Measurements from ENCODE around the gene MAP3K19.

MAP3K19 gene

DNA sequence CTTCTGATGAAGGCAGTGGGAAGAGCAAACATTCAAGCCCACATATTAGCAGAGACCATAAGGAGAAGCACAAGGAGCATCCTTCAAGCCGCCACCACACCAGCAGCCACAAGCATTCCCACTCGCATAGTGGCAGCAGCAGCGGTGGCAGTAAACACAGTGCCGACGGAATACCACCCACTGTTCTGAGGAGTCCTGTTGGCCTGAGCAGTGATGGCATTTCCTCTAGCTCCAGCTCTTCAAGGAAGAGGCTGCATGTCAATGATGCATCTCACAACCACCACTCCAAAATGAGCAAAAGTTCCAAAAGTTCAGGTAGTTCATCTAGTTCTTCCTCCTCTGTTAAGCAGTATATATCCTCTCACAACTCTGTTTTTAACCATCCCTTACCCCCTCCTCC is 93.2 kb downstream of the MAP3K19 start:
- TF ChIP-seq, protein P1, sequence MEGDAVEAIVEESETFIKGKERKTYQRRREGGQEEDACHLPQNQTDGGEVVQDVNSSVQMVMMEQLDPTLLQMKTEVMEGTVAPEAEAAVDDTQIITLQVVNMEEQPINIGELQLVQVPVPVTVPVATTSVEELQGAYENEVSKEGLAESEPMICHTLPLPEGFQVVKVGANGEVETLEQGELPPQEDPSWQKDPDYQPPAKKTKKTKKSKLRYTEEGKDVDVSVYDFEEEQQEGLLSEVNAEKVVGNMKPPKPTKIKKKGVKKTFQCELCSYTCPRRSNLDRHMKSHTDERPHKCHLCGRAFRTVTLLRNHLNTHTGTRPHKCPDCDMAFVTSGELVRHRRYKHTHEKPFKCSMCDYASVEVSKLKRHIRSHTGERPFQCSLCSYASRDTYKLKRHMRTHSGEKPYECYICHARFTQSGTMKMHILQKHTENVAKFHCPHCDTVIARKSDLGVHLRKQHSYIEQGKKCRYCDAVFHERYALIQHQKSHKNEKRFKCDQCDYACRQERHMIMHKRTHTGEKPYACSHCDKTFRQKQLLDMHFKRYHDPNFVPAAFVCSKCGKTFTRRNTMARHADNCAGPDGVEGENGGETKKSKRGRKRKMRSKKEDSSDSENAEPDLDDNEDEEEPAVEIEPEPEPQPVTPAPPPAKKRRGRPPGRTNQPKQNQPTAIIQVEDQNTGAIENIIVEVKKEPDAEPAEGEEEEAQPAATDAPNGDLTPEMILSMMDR (IDR thresholded peaks at IDR 0.05; ENCODE audit: extremely low read depth, missing control alignments): no peak
- no peak for DNase-seq (ENCODE audit: low spot score)

- no peak for DNase-seq (ENCODE audit: low spot score)
Measured at GRCh38 chr2:134952608-134953007, 94.6 kb downstream of the MAP3K19 start.

DNA sequence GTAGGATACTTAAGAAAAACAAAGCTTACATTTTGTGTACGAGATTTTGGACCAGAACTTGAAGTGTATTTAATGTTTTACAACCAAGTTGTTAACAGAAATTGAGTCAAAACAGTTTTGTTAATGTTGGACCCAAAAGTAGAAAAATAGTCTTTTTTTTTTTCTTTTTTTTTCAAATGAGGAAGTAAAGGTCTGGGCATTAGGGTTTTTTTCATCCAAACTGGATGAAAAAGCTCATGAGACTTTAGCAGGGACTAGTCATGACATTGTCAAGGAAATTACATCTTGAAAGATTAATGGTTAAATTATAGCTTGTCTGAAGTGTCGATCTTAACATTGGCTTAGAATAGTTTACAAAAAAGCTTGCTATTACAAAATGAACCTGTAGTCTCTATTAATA is 96.4 kb downstream of the MAP3K19 start:
- no peak for DNase-seq (ENCODE audit: low spot score)
- TF ChIP-seq, protein P1 (IDR thresholded peaks at IDR 0.05; ENCODE audit: extremely low read depth, missing control alignments): no peak

More at GRCh38 chr2:134952608-134953007, 94.6 kb downstream of the MAP3K19 start:
- TF ChIP-seq, protein P1 (IDR thresholded peaks at IDR 0.05; ENCODE audit: extremely low read depth, missing control alignments): no peak

- no peak for DNase-seq (ENCODE audit: low spot score)
- TF ChIP-seq, protein P1 (IDR thresholded peaks at IDR 0.05; ENCODE audit: extremely low read depth, missing control alignments): no peak
Measured at GRCh38 chr2:134949981-134950708, 97.1 kb downstream of the MAP3K19 start.

- no peak for DNase-seq (ENCODE audit: low spot score)
- TF ChIP-seq, protein P1 (IDR thresholded peaks at IDR 0.05; ENCODE audit: extremely low read depth, missing control alignments): no peak
Measured at GRCh38 chr2:134946073-134946472, 101.2 kb downstream of the MAP3K19 start.

GRCh38 chr2:134944975-134945374 is 102.3 kb downstream of the MAP3K19 start:
- DNase-seq (ENCODE audit: low spot score): no peak
- TF ChIP-seq, protein P1 (IDR thresholded peaks at IDR 0.05; ENCODE audit: extremely low read depth, missing control alignments): no peak

DNA sequence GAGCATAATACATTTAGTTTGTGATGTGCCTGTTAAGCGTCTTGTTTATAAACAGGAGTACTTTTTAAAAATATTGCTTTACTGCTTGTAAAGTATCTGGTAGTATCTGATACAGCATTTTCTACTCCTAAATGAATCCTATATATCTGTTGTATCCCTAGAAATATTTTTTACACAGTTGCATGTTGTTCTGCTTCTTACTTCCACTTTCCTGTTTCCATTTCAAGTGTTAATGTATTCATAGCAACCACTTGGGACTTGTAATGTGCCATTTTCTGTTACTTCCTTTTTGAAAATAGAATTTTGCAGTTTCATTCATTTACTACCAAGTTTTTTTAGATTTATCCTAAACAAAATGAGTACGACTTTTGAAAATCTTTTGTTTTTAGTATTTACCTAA is 103.7 kb downstream of the MAP3K19 start:
- TF ChIP-seq, protein P1 (IDR thresholded peaks at IDR 0.05; ENCODE audit: extremely low read depth, missing control alignments): no peak
- peak; percentile 23 for DNase-seq (ENCODE audit: low spot score)
